ENCODE results near the gene HOXC4.

GRCh38 chr12:54026640-54027441 is 26.8 kb upstream of the HOXC4 start:
- no peak for TF ChIP-seq CTCF (IDR thresholded peaks at IDR 0.05; ENCODE audit: control extremely low read depth in 1 of 3, insufficient read depth in 1 of 3, low read depth in 1 of 3, low read length in 3 of 3)
- TF ChIP-seq RAD21 (IDR thresholded peaks at IDR 0.05 in 1 of 2, conservative IDR thresholded peaks at IDR 0.05 in 1 of 2; ENCODE audit: low read depth in 2 of 2, low read length in 2 of 2): no peak
- TF ChIP-seq ZNF274 (IDR thresholded peaks at IDR 0.05; ENCODE audit: borderline replicate concordance, extremely low read depth, low read length): no peak
- no peak for TF ChIP-seq TCF12 (IDR thresholded peaks at IDR 0.05; ENCODE audit: low read depth, low read length)
- TF ChIP-seq ASH2L (IDR thresholded peaks at IDR 0.05; ENCODE audit: low read length): no peak
- TF ChIP-seq POLR2A (IDR thresholded peaks at IDR 0.05; ENCODE audit: control extremely low read depth in 1 of 2, low read depth in 2 of 2, low read length in 2 of 2): no peak
- TF ChIP-seq CBX8 (IDR thresholded peaks at IDR 0.05; ENCODE audit: borderline replicate concordance, low read depth, low read length): peak; percentile 42; the same call in 1 of the 2 replicates
- no peak for TF ChIP-seq MAX (IDR thresholded peaks at IDR 0.05)
- no peak for TF ChIP-seq POLR2AphosphoS5 (IDR thresholded peaks at IDR 0.05; ENCODE audit: low read depth, low read length)
- TF ChIP-seq ATF2 (IDR thresholded peaks at IDR 0.05; ENCODE audit: low read length): no peak

All from H1 (cell line).